ENCODE results near the gene TPD52L1. TPM values are rescaled to one million over a fixed set of nuclear protein-coding genes. Genes with fewer than 3 reads are reported as not detected.

The TPD52L1 gene
- total RNA-seq, 2 experiments from 2014 or later, result not detected

- Mint-ChIP-seq H3K4me1 (peaks cover 2% of the 10 kb centered on the region), H3K27ac (no peak overlapping the region), H3K27me3 (peaks cover 15% of the 10 kb centered on the region), H3K4me3 (no peak overlapping the region), H3K36me3 (no peaks in the 10 kb centered on the region), H3K9me3 (no peaks in the 10 kb centered on the region)
- ATAC-seq (ENCODE audit: low read depth) (no peak), DNase-seq (no peak)
- POLR2A ChIA-PET, result no interaction called here
Measured at GRCh38 chr6:125195526-125195925, 42.0 kb downstream of the TPD52L1 start.

- no peak overlapping the region for H3K27ac Mint-ChIP-seq
- H3K4me1 Mint-ChIP-seq, result peaks cover 2% of the 10 kb centered on the region
- H3K9me3 Mint-ChIP-seq, result no peaks in the 10 kb centered on the region
- POLR2A ChIA-PET, result no interaction called here
- H3K27me3 Mint-ChIP-seq, result peaks cover 15% of the 10 kb centered on the region
- H3K4me3 Mint-ChIP-seq, result no peak overlapping the region
- no peak for DNase-seq
- no peaks in the 10 kb centered on the region for H3K36me3 Mint-ChIP-seq
- no peak for ATAC-seq (ENCODE audit: low read depth)
Measured at GRCh38 chr6:125196613-125197012, 43.0 kb downstream of the TPD52L1 start.

GRCh38 chr6:125197795-125198269 is 44.3 kb downstream of the TPD52L1 start:
- peaks cover 16% of the 10 kb centered on the region for H3K27me3 Mint-ChIP-seq
- POLR2A ChIA-PET, result interaction anchor here (0.7 kb wide), 1 partner anchor 15 kb away, joined by 3 read pairs; no protein-coding TSS in a partner anchor
- no peak overlapping the region for H3K27ac Mint-ChIP-seq
- no peaks in the 10 kb centered on the region for H3K36me3 Mint-ChIP-seq
- ATAC-seq (ENCODE audit: low read depth) (no peak), DNase-seq (no peak)
- no peak overlapping the region for H3K4me3 Mint-ChIP-seq
- H3K4me1 Mint-ChIP-seq, result no peaks in the 10 kb centered on the region
- H3K9me3 Mint-ChIP-seq, result no peaks in the 10 kb centered on the region

GRCh38 chr6:125198398-125198937 is 44.9 kb downstream of the TPD52L1 start:
- Mint-ChIP-seq H3K4me1 (no peaks in the 10 kb centered on the region), H3K4me3 (no peak overlapping the region), H3K36me3 (no peaks in the 10 kb centered on the region), H3K27me3 (peaks cover 17% of the 10 kb centered on the region), H3K9me3 (no peaks in the 10 kb centered on the region), H3K27ac (no peak overlapping the region)
- DNase-seq (no peak), ATAC-seq (ENCODE audit: low read depth) (no peak)
- POLR2A ChIA-PET, result interaction anchor here (0.7 kb wide), 1 partner anchor 16 kb away, joined by 3 read pairs; no protein-coding TSS in a partner anchor

GRCh38 chr6:125200941-125201340 is 47.4 kb downstream of the TPD52L1 start:
- H3K4me1 Mint-ChIP-seq, result no peaks in the 10 kb centered on the region
- DNase-seq, result no peak
- H3K27me3 Mint-ChIP-seq, result peaks cover 20% of the 10 kb centered on the region
- no peaks in the 10 kb centered on the region for H3K36me3 Mint-ChIP-seq
- no peak for ATAC-seq (ENCODE audit: low read depth)
- POLR2A ChIA-PET, result no interaction called here
- H3K27ac Mint-ChIP-seq, result no peak overlapping the region
- no peaks in the 10 kb centered on the region for H3K9me3 Mint-ChIP-seq
- H3K4me3 Mint-ChIP-seq, result no peak overlapping the region

GRCh38 chr6:125201961-125202729 is 48.6 kb downstream of the TPD52L1 start:
- POLR2A ChIA-PET, result no interaction called here
- H3K4me1 Mint-ChIP-seq, result no peaks in the 10 kb centered on the region
- no peaks in the 10 kb centered on the region for H3K9me3 Mint-ChIP-seq
- DNase-seq (no peak), ATAC-seq (ENCODE audit: low read depth) (no peak)
- no peak overlapping the region for H3K4me3 Mint-ChIP-seq
- no peaks in the 10 kb centered on the region for H3K36me3 Mint-ChIP-seq
- H3K27me3 Mint-ChIP-seq, result peaks cover 15% of the 10 kb centered on the region
- H3K27ac Mint-ChIP-seq, result no peak overlapping the region

GRCh38 chr6:125203395-125203794 is 49.8 kb downstream of the TPD52L1 start:
- no peak for DNase-seq
- Mint-ChIP-seq H3K27me3 (peaks cover 8% of the 10 kb centered on the region), H3K4me3 (no peak overlapping the region), H3K27ac (no peak overlapping the region), H3K4me1 (no peaks in the 10 kb centered on the region), H3K9me3 (no peaks in the 10 kb centered on the region), H3K36me3 (no peaks in the 10 kb centered on the region)
- POLR2A ChIA-PET, result no interaction called here
- ATAC-seq (ENCODE audit: low read depth), result no peak

GRCh38 chr6:125205931-125206330 is 52.4 kb downstream of the TPD52L1 start:
- H3K27me3 Mint-ChIP-seq, result peaks cover 8% of the 10 kb centered on the region
- POLR2A ChIA-PET, result no interaction called here

GRCh38 chr6:125206389-125206788 is 52.8 kb downstream of the TPD52L1 start:
- Mint-ChIP-seq H3K36me3 (no peaks in the 10 kb centered on the region), H3K9me3 (no peaks in the 10 kb centered on the region), H3K4me3 (no peak overlapping the region), H3K27me3 (peaks cover 8% of the 10 kb centered on the region), H3K4me1 (no peaks in the 10 kb centered on the region), H3K27ac (no peak overlapping the region)
- DNase-seq, result no peak
- ATAC-seq (ENCODE audit: low read depth), result no peak
- POLR2A ChIA-PET, result no interaction called here

More at GRCh38 chr6:125205931-125206330, 52.4 kb downstream of the TPD52L1 start:
- no peaks in the 10 kb centered on the region for H3K4me1 Mint-ChIP-seq
- DNase-seq (no peak), ATAC-seq (ENCODE audit: low read depth) (no peak)
- no peaks in the 10 kb centered on the region for H3K9me3 Mint-ChIP-seq
- H3K36me3 Mint-ChIP-seq, result no peaks in the 10 kb centered on the region
- H3K4me3 Mint-ChIP-seq, result no peak overlapping the region
- H3K27ac Mint-ChIP-seq, result no peak overlapping the region

- H3K27ac Mint-ChIP-seq, result no peak overlapping the region
- no peak overlapping the region for H3K4me3 Mint-ChIP-seq
- DNase-seq (no peak), ATAC-seq (ENCODE audit: low read depth) (no peak)
- no peaks in the 10 kb centered on the region for H3K9me3 Mint-ChIP-seq
- peaks cover 4% of the 10 kb centered on the region for H3K27me3 Mint-ChIP-seq
- no peaks in the 10 kb centered on the region for H3K36me3 Mint-ChIP-seq
- POLR2A ChIA-PET, result no interaction called here
- H3K4me1 Mint-ChIP-seq, result no peaks in the 10 kb centered on the region
Measured at GRCh38 chr6:125207956-125208355, 54.4 kb downstream of the TPD52L1 start.

- H3K9me3 Mint-ChIP-seq, result no peaks in the 10 kb centered on the region
- POLR2A ChIA-PET, result no interaction called here
- H3K36me3 Mint-ChIP-seq, result no peaks in the 10 kb centered on the region
- ATAC-seq (ENCODE audit: low read depth), result no peak
- no peak overlapping the region for H3K27ac Mint-ChIP-seq
- peaks cover under 1% of the 10 kb centered on the region for H3K27me3 Mint-ChIP-seq
- no peak for DNase-seq
- no peak overlapping the region for H3K4me3 Mint-ChIP-seq
- H3K4me1 Mint-ChIP-seq, result no peaks in the 10 kb centered on the region
Measured at GRCh38 chr6:125208625-125209249, 55.2 kb downstream of the TPD52L1 start.

- DNase-seq (no peak), ATAC-seq (ENCODE audit: low read depth) (no peak)
- Mint-ChIP-seq H3K4me1 (no peaks in the 10 kb centered on the region), H3K4me3 (no peak overlapping the region), H3K27ac (no peak overlapping the region), H3K36me3 (no peaks in the 10 kb centered on the region), H3K9me3 (no peaks in the 10 kb centered on the region), H3K27me3 (peaks cover 7% of the 10 kb centered on the region)
- POLR2A ChIA-PET, result no interaction called here
Measured at GRCh38 chr6:125210667-125211066, 57.1 kb downstream of the TPD52L1 start.

- Mint-ChIP-seq H3K27ac (no peak overlapping the region), H3K9me3 (no peaks in the 10 kb centered on the region), H3K4me1 (no peaks in the 10 kb centered on the region), H3K27me3 (peaks cover 10% of the 10 kb centered on the region), H3K4me3 (no peak overlapping the region), H3K36me3 (no peaks in the 10 kb centered on the region)
- ATAC-seq (ENCODE audit: low read depth), result no peak
- DNase-seq, result no peak
- POLR2A ChIA-PET, result no interaction called here
Measured at GRCh38 chr6:125211352-125211751, 57.8 kb downstream of the TPD52L1 start.

- Mint-ChIP-seq H3K9me3 (no peaks in the 10 kb centered on the region), H3K27me3 (peaks cover 10% of the 10 kb centered on the region), H3K27ac (no peak overlapping the region), H3K36me3 (no peaks in the 10 kb centered on the region), H3K4me1 (no peaks in the 10 kb centered on the region), H3K4me3 (no peak overlapping the region)
- no peak for ATAC-seq (ENCODE audit: low read depth)
- no peak for DNase-seq
- POLR2A ChIA-PET, result no interaction called here
Measured at GRCh38 chr6:125212377-125212776, 58.8 kb downstream of the TPD52L1 start.

Measured in activated naive CD8-positive, alpha-beta T cell treated with anti-CD3 and anti-CD28 coated beads, Interleukin-2, amount 10 ng/mL, durations not matched to agents 7 days and 5 days (primary cell).